Measurements from ENCODE around the gene RDH13.

GRCh38 chr19:55083004-55083850 is 20.3 kb upstream of the RDH13 start:
- TF ChIP-seq CTCF (conservative IDR thresholded peaks at IDR 0.05; ENCODE audit: low read depth, low read length) (no peak), EZH2 (IDR thresholded peaks at IDR 0.05; ENCODE audit: low read length, unreplicated experiment) (no peak), EZH2phosphoT487 (IDR thresholded peaks at IDR 0.05; ENCODE audit: borderline replicate concordance, low read length) (no peak)

Data from PC-3 (cell line).